Caco-2 (cell line): ENCODE measurements around the gene MYO9B. TPM values are rescaled to one million over a fixed set of nuclear protein-coding genes. Genes with fewer than 3 reads are reported as not detected.

Source experiments
- BruUV-seq: library from RNA; stranded (reverse); fragments of 400-500 nt; replicated peaks from 2 replicates; lab custom pipeline; 2021; lab: Mats Ljungman, UMichigan
- CTCF ChIA-PET: fragments of 300-600 bp; sonication (Branson Sonifier 250); formaldehyde crosslinking; loops from one replicate; lab custom pipeline; 2022; ENCODE audit warnings: antibody characterized with exemption; lab: Charles Lee
- POLR2A ChIA-PET: fragments of 300-600 bp; sonication (Branson Sonifier 250); formaldehyde crosslinking; loops from one replicate; lab custom pipeline; 2022; ENCODE audit warnings: antibody characterized with exemption; lab: Charles Lee
- DNase-seq, 2 experiments: peaks; one replicate each; pipeline versions ENCODE4 v3.0.0 to v3.0.0-alpha.2; 2020 to 2022
- H3K27me3 ChIP-seq: replicated peaks from 2 replicates; pipeline ENCODE4 v1.6.0; 2011; ENCODE audit warnings: low read length; ENCODE audit not compliant: control insufficient read depth, insufficient read depth
- H3K36me3 ChIP-seq: 2 replicates; pipeline ENCODE4 v1.5.1; 2011; ENCODE audit warnings: low read length; ENCODE audit not compliant: control insufficient read depth, insufficient read depth
- H3K4me1 ChIP-seq: fragments of 250-450 bp; sonication (Bioruptor Pico); 2 replicates; pipeline ENCODE4 v1.5.1; 2020; ENCODE audit warnings: mild to moderate bottlenecking
- H3K4me3 ChIP-seq: 2 replicates; pipeline ENCODE4 v1.5.1; 2011; ENCODE audit warnings: low read depth, mild to moderate bottlenecking, control low read depth, low read length
- H3K9me3 ChIP-seq: fragments of 250-450 bp; sonication (Bioruptor Pico); 2 replicates; pipeline ENCODE4 v1.5.1; 2020; ENCODE audit warnings: mild to moderate bottlenecking, moderate library complexity
- H3K27ac Mint-ChIP-seq: one replicate; pipeline ENCODE4 v1.8.0; 2022; ENCODE audit warnings: mixed read lengths; ENCODE audit not compliant: unreplicated experiment
- H3K27me3 Mint-ChIP-seq: one replicate; pipeline ENCODE4 v1.8.0; 2022; ENCODE audit warnings: mixed read lengths; ENCODE audit not compliant: insufficient read depth, unreplicated experiment
- H3K36me3 Mint-ChIP-seq: one replicate; pipeline ENCODE4 v1.8.0; 2022; ENCODE audit warnings: mild to moderate bottlenecking, mixed read lengths; ENCODE audit not compliant: insufficient read depth, unreplicated experiment
- H3K4me1 Mint-ChIP-seq: one replicate; pipeline ENCODE4 v1.8.0; 2022; ENCODE audit warnings: low read depth, mixed read lengths; ENCODE audit not compliant: unreplicated experiment
- H3K4me3 Mint-ChIP-seq: one replicate; pipeline ENCODE4 v1.8.0; 2022; ENCODE audit warnings: mild to moderate bottlenecking, moderate library complexity, mixed read lengths; ENCODE audit not compliant: unreplicated experiment
- H3K9me3 Mint-ChIP-seq: one replicate; pipeline ENCODE4 v1.8.0; 2022; ENCODE audit warnings: mixed read lengths; ENCODE audit not compliant: unreplicated experiment
- intact Hi-C: fragments of 100-400 bp; cut with micrococcal nuclease; formaldehyde crosslinking; loops from one replicate; pipeline ENCODE4 v1.10.0; 2022; ENCODE audit not compliant: unreplicated experiment
- total RNA-seq: library from RNA; stranded (reverse); gene quantifications from 2 replicates; pipeline ENCODE4 v1.2.3, GENCODE V29; 2022
- TF ChIP-seq, protein P1 (sequence below), 2 experiments: fragments of 200-600 bp in 1 of 2; IDR thresholded peaks; 1 replicate in 1 of 2; 2 replicates in 1 of 2; pipeline versions ENCODE4 v1.5.1 to v1.8.0; 2011 to 2022; ENCODE audit warnings: antibody characterized with exemption in 1 of 2, control low read depth in 1 of 2, inconsistent platforms in 1 of 2, low read depth in 1 of 2, low read length in 1 of 2, mild to moderate bottlenecking in 1 of 2, moderate library complexity in 1 of 2; ENCODE audit not compliant: insufficient read depth in 1 of 2, severe bottlenecking in 1 of 2, unreplicated experiment in 1 of 2

MYO9B gene
- total RNA-seq, 1 experiment from 2014 or later, result 47.6 TPM

DNA sequence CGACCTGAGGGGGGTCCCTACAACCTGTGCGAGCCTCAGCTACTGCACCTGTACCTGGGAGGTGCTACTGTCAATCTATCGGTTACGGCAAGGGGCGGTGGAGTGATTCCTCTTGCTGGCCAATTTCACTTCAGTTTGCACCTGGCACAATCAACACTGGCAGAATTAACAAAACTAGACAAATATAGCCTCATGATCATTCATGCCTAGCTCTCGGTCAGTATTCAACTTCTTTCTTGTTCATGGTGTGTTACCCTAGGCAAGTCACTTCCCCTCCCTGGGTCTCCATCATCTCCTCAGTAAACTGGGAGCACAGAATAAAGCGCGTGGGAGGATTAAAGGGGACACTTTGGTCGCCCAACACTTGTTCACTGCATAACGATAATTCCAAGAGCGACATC lies 943 bp upstream of the MYO9B start:
- BruUV-seq, result TSS peak; percentile 79
- Histone ChIP-seq H3K9me3 (no peaks in the 10 kb centered on the region), H3K4me3 (peak overlapping the region; percentile 62), H3K36me3 (no peaks in the 10 kb centered on the region), H3K4me1 (no peaks in the 10 kb centered on the region), H3K27me3 (no peaks in the 10 kb centered on the region)
- peaks cover 6% of the 10 kb centered on the region for H3K4me1 Mint-ChIP-seq
- DNase-seq, result no peak
- peak overlapping the region; percentile 92 for H3K27ac Mint-ChIP-seq
- no peaks in the 10 kb centered on the region for H3K27me3 Mint-ChIP-seq
- TF ChIP-seq, protein P1, sequence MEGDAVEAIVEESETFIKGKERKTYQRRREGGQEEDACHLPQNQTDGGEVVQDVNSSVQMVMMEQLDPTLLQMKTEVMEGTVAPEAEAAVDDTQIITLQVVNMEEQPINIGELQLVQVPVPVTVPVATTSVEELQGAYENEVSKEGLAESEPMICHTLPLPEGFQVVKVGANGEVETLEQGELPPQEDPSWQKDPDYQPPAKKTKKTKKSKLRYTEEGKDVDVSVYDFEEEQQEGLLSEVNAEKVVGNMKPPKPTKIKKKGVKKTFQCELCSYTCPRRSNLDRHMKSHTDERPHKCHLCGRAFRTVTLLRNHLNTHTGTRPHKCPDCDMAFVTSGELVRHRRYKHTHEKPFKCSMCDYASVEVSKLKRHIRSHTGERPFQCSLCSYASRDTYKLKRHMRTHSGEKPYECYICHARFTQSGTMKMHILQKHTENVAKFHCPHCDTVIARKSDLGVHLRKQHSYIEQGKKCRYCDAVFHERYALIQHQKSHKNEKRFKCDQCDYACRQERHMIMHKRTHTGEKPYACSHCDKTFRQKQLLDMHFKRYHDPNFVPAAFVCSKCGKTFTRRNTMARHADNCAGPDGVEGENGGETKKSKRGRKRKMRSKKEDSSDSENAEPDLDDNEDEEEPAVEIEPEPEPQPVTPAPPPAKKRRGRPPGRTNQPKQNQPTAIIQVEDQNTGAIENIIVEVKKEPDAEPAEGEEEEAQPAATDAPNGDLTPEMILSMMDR (IDR thresholded peaks at IDR 0.05; ENCODE audit: insufficient read depth in 1 of 2, low read depth in 1 of 2, low read length in 1 of 2, severe bottlenecking in 1 of 2, unreplicated experiment in 1 of 2), result no peak
- H3K36me3 Mint-ChIP-seq, result peaks cover 38% of the 10 kb centered on the region
- no peaks in the 10 kb centered on the region for H3K9me3 Mint-ChIP-seq
- ChIA-PET POLR2A (no interaction called here), CTCF (no interaction called here)
- intact Hi-C loops, result loop anchor here (1.0 kb wide), 1 partner anchor 152 kb away; the partner anchor contains the start of gene OCEL1
- peak overlapping the region; percentile 88 for H3K4me3 Mint-ChIP-seq

DNA sequence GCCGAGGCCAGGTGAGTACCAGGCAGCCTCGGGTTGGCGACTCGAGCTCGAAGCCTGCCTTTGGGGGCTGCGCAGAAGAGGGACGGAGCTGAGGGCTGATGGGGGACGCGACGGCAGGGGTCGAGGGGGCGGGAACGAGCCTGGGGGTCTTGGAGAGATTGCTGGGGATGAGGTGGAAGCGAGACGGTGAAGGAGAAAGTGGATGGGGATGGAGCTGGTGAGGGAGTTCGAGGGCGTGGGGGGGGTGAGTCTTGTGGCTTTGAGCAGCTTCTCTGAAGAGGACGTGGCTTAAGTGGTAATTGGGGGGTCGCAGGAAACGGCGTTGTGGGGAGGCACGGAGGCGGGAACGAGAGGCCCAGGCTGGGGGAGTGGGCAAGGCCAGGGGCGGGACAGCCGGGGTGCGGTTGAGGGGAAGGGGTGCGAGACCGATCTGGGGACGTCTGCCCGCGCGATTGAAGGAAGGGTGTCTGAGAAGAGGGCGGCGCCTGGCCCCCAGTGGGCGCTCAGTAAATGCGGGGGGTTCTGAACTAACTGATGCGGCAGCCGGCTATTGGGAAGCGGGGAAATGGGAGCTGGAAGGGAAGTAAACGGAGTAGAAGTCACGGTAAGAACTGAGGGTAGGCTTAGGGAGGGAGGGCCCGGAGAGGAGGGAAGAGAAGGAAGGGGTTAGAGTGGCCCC lies 426 bp downstream of the MYO9B start:
- no peaks in the 10 kb centered on the region for H3K36me3 ChIP-seq
- Mint-ChIP-seq H3K27ac (peak overlapping the region; percentile 92), H3K27me3 (no peaks in the 10 kb centered on the region), H3K4me1 (no peaks in the 10 kb centered on the region), H3K4me3 (peak overlapping the region; percentile 88), H3K9me3 (no peaks in the 10 kb centered on the region), H3K36me3 (peaks cover 31% of the 10 kb centered on the region)
- H3K4me3 ChIP-seq, result peak overlapping the region; percentile 88
- H3K9me3 ChIP-seq, result no peaks in the 10 kb centered on the region
- no peaks in the 10 kb centered on the region for H3K4me1 ChIP-seq
- ChIA-PET POLR2A (interaction anchor here (0.6 to 2.0 kb wide), 3 partner anchors 9 to 166 kb away, joined by 3 to 5 read pairs (median 3); partner anchors contain the start of gene USE1), CTCF (no interaction called here)
- no peaks in the 10 kb centered on the region for H3K27me3 ChIP-seq
- no TSS peak for BruUV-seq
- intact Hi-C loops, result loop anchor here (1.0 kb wide), 1 partner anchor 150 kb away; the partner anchor contains the start of gene OCEL1
- DNase-seq, result peak in 1 of 2 experiments; percentile 17
- TF ChIP-seq, protein P1 (IDR thresholded peaks at IDR 0.05; ENCODE audit: insufficient read depth in 1 of 2, low read depth in 1 of 2, low read length in 1 of 2, severe bottlenecking in 1 of 2, unreplicated experiment in 1 of 2), result no peak

DNA sequence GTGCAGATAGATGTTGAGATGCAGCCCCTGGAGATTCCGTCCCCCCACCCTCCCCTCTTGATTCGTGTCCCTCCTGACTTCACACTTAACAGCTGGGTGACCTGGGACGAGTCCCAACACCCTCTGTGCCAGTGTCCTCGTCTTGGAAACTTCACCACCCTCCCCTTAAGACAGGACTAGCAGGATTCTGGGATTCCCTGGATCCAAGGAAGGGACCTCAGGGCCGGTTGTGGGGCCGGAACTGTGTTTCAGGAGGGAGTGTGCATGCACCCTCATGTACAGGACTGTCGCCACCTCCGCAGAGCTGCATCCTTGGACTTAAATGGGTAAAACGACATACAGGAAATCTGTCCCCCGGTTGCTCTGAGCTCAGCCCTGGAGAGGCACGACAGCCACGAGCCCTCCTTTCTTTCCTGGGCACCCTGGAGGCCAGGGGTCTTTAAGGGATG lies 990 bp downstream of the MYO9B start:
- no peaks in the 10 kb centered on the region for H3K27me3 Mint-ChIP-seq
- ChIA-PET CTCF (no interaction called here), POLR2A (interaction anchor here (0.6 to 2.0 kb wide), 3 partner anchors 8 to 166 kb away, joined by 3 to 5 read pairs (median 3); partner anchors contain the start of gene USE1)
- DNase-seq, result no peak
- H3K4me3 Mint-ChIP-seq, result peak overlapping the region; percentile 88
- H3K9me3 ChIP-seq, result no peaks in the 10 kb centered on the region
- H3K4me3 ChIP-seq, result peak overlapping the region; percentile 88
- BruUV-seq, result no TSS peak
- TF ChIP-seq, protein P1 (IDR thresholded peaks at IDR 0.05; ENCODE audit: insufficient read depth in 1 of 2, low read depth in 1 of 2, low read length in 1 of 2, severe bottlenecking in 1 of 2, unreplicated experiment in 1 of 2), result no peak
- H3K9me3 Mint-ChIP-seq, result no peaks in the 10 kb centered on the region
- H3K36me3 Mint-ChIP-seq, result peaks cover 31% of the 10 kb centered on the region
- peak overlapping the region; percentile 92 for H3K27ac Mint-ChIP-seq
- no peaks in the 10 kb centered on the region for H3K27me3 ChIP-seq
- H3K4me1 ChIP-seq, result no peaks in the 10 kb centered on the region
- intact Hi-C loops, result no loop called here
- no peaks in the 10 kb centered on the region for H3K36me3 ChIP-seq
- no peaks in the 10 kb centered on the region for H3K4me1 Mint-ChIP-seq
